CD4-positive, alpha-beta T cell treated with Interferon alpha-2 for 1 hour (primary cell): Measurements from ENCODE around the gene NDUFA5.

Source experiments
- DNase-seq, 2 donors: peaks; one replicate each; pipeline ENCODE4 v3.0.0-alpha.2; 2020 to 2022

The NDUFA5 gene

GRCh38 chr7:123557398-123558288 lies at the start of gene NDUFA5:
Gene NDUFA5 (minus strand): TSS chr7:123557818. CDS start chr7:123557795, 23 bp downstream.
- DNase-seq: peak; percentile 97 to 99

GRCh38 chr7:123604739-123605138 lies 47.1 kb upstream of the NDUFA5 start:
- no peak for DNase-seq

- no peak for DNase-seq
Observed at GRCh38 chr7:123602648-123603047, 45.0 kb upstream of the NDUFA5 start.

- DNase-seq: no peak
Observed at GRCh38 chr7:123601530-123601929, 43.9 kb upstream of the NDUFA5 start, which contains the start of gene ASB15. Gene ASB15 (plus strand): TSS chr7:123601821. CDS start chr7:123614503, 12,682 bp downstream.

GRCh38 chr7:123600876-123601275 lies 43.3 kb upstream of the NDUFA5 start:
- no peak for DNase-seq

GRCh38 chr7:123599766-123600165 lies 42.1 kb upstream of the NDUFA5 start:
- no peak for DNase-seq

GRCh38 chr7:123598657-123599056 lies 41.0 kb upstream of the NDUFA5 start:
- no peak for DNase-seq

- no peak for DNase-seq
Observed at GRCh38 chr7:123594813-123595241, 37.2 kb upstream of the NDUFA5 start.

GRCh38 chr7:123588376-123588775 lies 30.8 kb upstream of the NDUFA5 start:
- no peak for DNase-seq

- DNase-seq: no peak
Observed at GRCh38 chr7:123583821-123584220, 26.2 kb upstream of the NDUFA5 start.

- no peak for DNase-seq
Observed at GRCh38 chr7:123581162-123581459, 23.5 kb upstream of the NDUFA5 start.

GRCh38 chr7:123580406-123581161 lies 23.0 kb upstream of the NDUFA5 start:
- DNase-seq: peak in 1 of 2 donors; percentile 13

GRCh38 chr7:123579416-123579815 lies 21.8 kb upstream of the NDUFA5 start:
- DNase-seq: no peak

- no peak for DNase-seq
Observed at GRCh38 chr7:123573896-123574467, 16.4 kb upstream of the NDUFA5 start.

GRCh38 chr7:123573341-123573740 lies 15.7 kb upstream of the NDUFA5 start:
- DNase-seq: no peak

GRCh38 chr7:123571684-123572083 lies 14.1 kb upstream of the NDUFA5 start:
- no peak for DNase-seq

GRCh38 chr7:123571187-123571586 lies 13.6 kb upstream of the NDUFA5 start:
- DNase-seq: no peak

- no peak for DNase-seq
Observed at GRCh38 chr7:123570390-123571182, 13.0 kb upstream of the NDUFA5 start.

GRCh38 chr7:123569352-123570010 lies 11.9 kb upstream of the NDUFA5 start:
- DNase-seq: no peak

GRCh38 chr7:123562121-123562520 lies 4.5 kb upstream of the NDUFA5 start:
- DNase-seq: no peak

- DNase-seq: no peak
Observed at GRCh38 chr7:123558289-123558874, 764 bp upstream of the NDUFA5 start.

- DNase-seq: no peak
Observed at GRCh38 chr7:123557016-123557397, 611 bp downstream of the NDUFA5 start.
